PC-3 (cell line): ENCODE data around the gene TBXAS1. TPM values are rescaled to one million over a fixed set of nuclear protein-coding genes. Genes with fewer than 3 reads are reported as not detected.
A peak's percentile ranks its signal among the peaks of the same experiment; 100 is the strongest.

Source experiments
- ATAC-seq: fragments of 200-7000 bp; cut with Tn5 transposase; 2 replicates; pipeline ENCODE4 v1.9.1; 2020; ENCODE audit warnings: mild to moderate bottlenecking, moderate library complexity
- BruUV-seq: library from RNA; stranded (reverse); fragments of 400-500 nt; replicated peaks from 2 replicates; lab custom pipeline; 2021; lab: Mats Ljungman, UMichigan
- CTCF ChIA-PET: fragments of 300-600 bp; sonication (Branson Sonifier 250); formaldehyde crosslinking; loops from one replicate; lab custom pipeline; 2022; ENCODE audit warnings: antibody characterized with exemption; lab: Charles Lee
- POLR2A ChIA-PET: fragments of 300-600 bp; sonication (Branson Sonifier 250); formaldehyde crosslinking; loops from one replicate; lab custom pipeline; 2022; ENCODE audit warnings: antibody characterized with exemption; ENCODE audit not compliant: unreplicated experiment; lab: Charles Lee
- DNase-seq: peaks from one replicate; pipeline ENCODE4 v3.0.0-alpha.2; 2015
- H2AFZ ChIP-seq: fragments of 300-600 bp; sonication (generic); 2 replicates; pipeline ENCODE4 v1.6.0; 2016; ENCODE audit warnings: antibody characterized with exemption, low read length
- H3F3A ChIP-seq: fragments of 300-600 bp; sonication (generic); one replicate; pipeline ENCODE4 v1.6.0; 2017; ENCODE audit warnings: antibody characterized with exemption, low read length, control low read depth, mild to moderate bottlenecking; ENCODE audit not compliant: unreplicated experiment
- H3K27ac ChIP-seq: fragments of 300-600 bp; sonication (generic); 2 replicates; pipeline ENCODE4 v1.5.1; 2016; ENCODE audit warnings: mild to moderate bottlenecking, low read length
- H3K27me3 ChIP-seq: fragments of 300-600 bp; sonication (generic); 2 replicates; pipeline ENCODE4 v1.6.1; 2016; ENCODE audit warnings: low read length, mixed read lengths
- H3K36me3 ChIP-seq: fragments of 300-600 bp; sonication (generic); 2 replicates; pipeline ENCODE4 v1.6.1; 2016; ENCODE audit warnings: low read depth, mixed run types, low read length, mixed read lengths
- H3K4me1 ChIP-seq: fragments of 300-600 bp; sonication (generic); 2 replicates; pipeline ENCODE4 v1.5.1; 2016; ENCODE audit warnings: low read length; ENCODE audit not compliant: insufficient read depth
- H3K4me2 ChIP-seq: fragments of 300-600 bp; sonication (generic); 2 replicates; pipeline ENCODE4 v1.6.0; 2016; ENCODE audit warnings: low read length
- H3K4me3 ChIP-seq: fragments of 300-600 bp; sonication (generic); 2 replicates; pipeline ENCODE4 v1.5.1; 2016; ENCODE audit warnings: mild to moderate bottlenecking, low read length, mixed read lengths
- H3K79me2 ChIP-seq: fragments of 300-600 bp; sonication (generic); 2 replicates; pipeline ENCODE4 v1.6.1; 2017; ENCODE audit warnings: low read length, mixed read lengths
- H3K9ac ChIP-seq: fragments of 300-600 bp; sonication (generic); 2 replicates; pipeline ENCODE4 v1.6.0; 2016; ENCODE audit warnings: mild to moderate bottlenecking, low read length
- H3K9me2 ChIP-seq: fragments of 300-600 bp; sonication (generic); replicated peaks from 2 replicates; pipeline ENCODE4 v1.6.1; 2016; ENCODE audit warnings: mixed run types, low read length, mixed read lengths
- H3K9me3 ChIP-seq: fragments of 300-600 bp; sonication (generic); 2 replicates; pipeline ENCODE4 v1.6.1; 2016; ENCODE audit warnings: low read length, mixed read lengths
- H4K20me1 ChIP-seq: fragments of 300-600 bp; sonication (generic); 2 replicates; pipeline ENCODE4 v1.6.1; 2016; ENCODE audit warnings: low read length, mixed read lengths
- EZH2 ChIP-seq: fragments of 300-600 bp; sonication (generic); IDR thresholded peaks from one replicate; pipeline ENCODE4 v1.6.1; 2017; ENCODE audit warnings: antibody characterized with exemption, mild to moderate bottlenecking, low read length; ENCODE audit not compliant: unreplicated experiment
- EZH2phosphoT487 ChIP-seq: fragments of 300-600 bp; sonication (generic); IDR thresholded peaks from 2 replicates; pipeline ENCODE4 v1.6.1; 2018; ENCODE audit warnings: mild to moderate bottlenecking, antibody characterized with exemption, low read length, borderline replicate concordance
- intact Hi-C: fragments of 100-400 bp; cut with micrococcal nuclease; formaldehyde crosslinking; loops from 2 replicates; pipeline ENCODE4 v1.9.0; 2023
- total RNA-seq: library from RNA; depleted of rRNA; stranded (reverse); fragments of >200 nt; gene quantifications from 2 replicates; pipeline ENCODE4 v1.2.3, GENCODE V29; 2014
- TF ChIP-seq, protein P1 (sequence below): fragments of 300-600 bp; sonication (generic); conservative IDR thresholded peaks from 2 replicates; pipeline ENCODE4 v1.5.1; 2017; ENCODE audit warnings: antibody characterized with exemption, low read depth, mild to moderate bottlenecking, low read length

Gene TBXAS1
- total RNA-seq, 1 experiment from 2014 or later, result 21.8 TPM

DNA sequence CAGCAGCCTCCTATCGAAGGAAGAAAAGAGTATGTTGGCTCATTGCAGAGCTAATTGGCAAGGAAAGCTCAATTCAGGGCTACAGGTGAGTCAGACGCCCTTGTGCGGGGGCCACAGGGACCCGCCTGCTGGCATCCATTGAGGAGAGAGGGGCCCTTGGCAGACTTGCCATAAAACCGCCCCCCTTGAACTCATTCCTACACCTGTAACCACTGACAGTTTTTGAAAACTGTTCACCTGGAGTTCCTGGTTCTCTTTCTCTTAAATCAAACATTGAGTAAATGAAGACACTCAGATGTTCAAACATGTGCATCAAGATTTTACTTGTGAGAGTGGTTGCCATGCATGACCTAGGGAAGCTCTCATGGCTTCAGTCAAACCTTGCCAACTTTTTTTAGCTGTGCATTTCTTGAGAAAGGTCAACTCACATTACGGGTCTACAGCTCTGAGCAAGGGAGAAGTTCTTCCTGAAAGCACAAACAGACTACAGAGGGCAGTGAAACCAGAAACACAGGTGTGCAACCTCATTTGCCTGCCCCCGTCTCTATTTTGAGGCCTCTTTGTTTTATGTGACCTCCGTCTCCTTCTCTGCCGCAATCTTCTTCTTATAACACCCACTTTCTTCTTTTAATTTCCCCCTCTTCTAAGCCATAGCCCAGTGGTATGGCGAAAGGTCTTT lies 87.8 kb downstream of the TBXAS1 start:
- ChIA-PET POLR2A (interaction anchor here (1.1 kb wide), 1 partner anchor 82 kb away, joined by 3 read pairs; no protein-coding TSS in a partner anchor), CTCF (interaction anchor here (0.5 to 1.2 kb wide), 2 partner anchors 19 to 146 kb away, joined by 3 to 6 read pairs; no protein-coding TSS in a partner anchor)
- Histone ChIP-seq H3K27ac (peak overlapping the region; percentile 96), H2AFZ (peak overlapping the region; percentile 37; the same call in 1 of the 2 replicates), H3F3A (peaks cover 11% of the 10 kb centered on the region), H3K9me3 (no peaks in the 10 kb centered on the region), H3K79me2 (no peaks in the 10 kb centered on the region), H3K27me3 (no peaks in the 10 kb centered on the region), H3K36me3 (no peaks in the 10 kb centered on the region), H3K9me2 (no peaks in the 10 kb centered on the region), H3K9ac (peak overlapping the region; percentile 50), H3K4me3 (peak overlapping the region; percentile 17; the same call in 1 of the 2 replicates), H4K20me1 (no peaks in the 10 kb centered on the region), H3K4me2 (peak overlapping the region; percentile 41), H3K4me1 (peaks cover 42% of the 10 kb centered on the region)
- TF ChIP-seq EZH2phosphoT487 (no peak), EZH2 (no peak)
- TF ChIP-seq, protein P1, sequence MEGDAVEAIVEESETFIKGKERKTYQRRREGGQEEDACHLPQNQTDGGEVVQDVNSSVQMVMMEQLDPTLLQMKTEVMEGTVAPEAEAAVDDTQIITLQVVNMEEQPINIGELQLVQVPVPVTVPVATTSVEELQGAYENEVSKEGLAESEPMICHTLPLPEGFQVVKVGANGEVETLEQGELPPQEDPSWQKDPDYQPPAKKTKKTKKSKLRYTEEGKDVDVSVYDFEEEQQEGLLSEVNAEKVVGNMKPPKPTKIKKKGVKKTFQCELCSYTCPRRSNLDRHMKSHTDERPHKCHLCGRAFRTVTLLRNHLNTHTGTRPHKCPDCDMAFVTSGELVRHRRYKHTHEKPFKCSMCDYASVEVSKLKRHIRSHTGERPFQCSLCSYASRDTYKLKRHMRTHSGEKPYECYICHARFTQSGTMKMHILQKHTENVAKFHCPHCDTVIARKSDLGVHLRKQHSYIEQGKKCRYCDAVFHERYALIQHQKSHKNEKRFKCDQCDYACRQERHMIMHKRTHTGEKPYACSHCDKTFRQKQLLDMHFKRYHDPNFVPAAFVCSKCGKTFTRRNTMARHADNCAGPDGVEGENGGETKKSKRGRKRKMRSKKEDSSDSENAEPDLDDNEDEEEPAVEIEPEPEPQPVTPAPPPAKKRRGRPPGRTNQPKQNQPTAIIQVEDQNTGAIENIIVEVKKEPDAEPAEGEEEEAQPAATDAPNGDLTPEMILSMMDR, result no peak
- no TSS peak for BruUV-seq
- intact Hi-C loops, result loop anchor here (1.0 to 5.0 kb wide), 5 partner anchors 34 to 245 kb away; partner anchors contain the start of gene TBXAS1
- ATAC-seq, result peak; percentile 32
- DNase-seq, result peak; percentile 67

DNA sequence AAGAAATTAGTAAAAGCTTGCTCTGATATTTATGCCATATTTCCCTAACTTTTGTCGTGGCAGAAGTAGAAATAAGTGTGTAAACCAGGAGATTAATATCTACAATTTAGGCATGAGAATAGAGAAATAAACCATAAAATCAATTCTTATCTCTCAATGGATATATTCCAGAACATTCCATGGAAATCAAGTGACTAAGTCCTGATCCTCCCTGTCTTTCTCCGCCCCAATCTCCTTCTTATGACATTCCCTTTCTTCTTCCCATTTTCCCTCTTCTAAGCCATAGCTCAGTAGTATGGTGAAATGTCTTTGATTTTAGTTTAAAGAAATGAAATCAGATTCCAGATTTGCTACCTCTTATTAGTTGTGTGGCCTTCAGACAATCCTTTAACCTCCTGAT lies 88.8 kb downstream of the TBXAS1 start:
- ChIA-PET CTCF (no interaction called here), POLR2A (interaction anchor here (0.6 kb wide), 1 partner anchor 9 kb away, joined by 6 read pairs; no protein-coding TSS in a partner anchor)
- ATAC-seq (no peak), DNase-seq (no peak)
- Histone ChIP-seq H3F3A (peaks cover 11% of the 10 kb centered on the region), H3K4me1 (peaks cover 42% of the 10 kb centered on the region), H3K9ac (no peak overlapping the region), H3K27me3 (no peaks in the 10 kb centered on the region), H4K20me1 (no peaks in the 10 kb centered on the region), H3K36me3 (no peaks in the 10 kb centered on the region), H3K9me2 (no peaks in the 10 kb centered on the region), H3K4me3 (no peak overlapping the region), H3K9me3 (no peaks in the 10 kb centered on the region), H2AFZ (no peak overlapping the region), H3K79me2 (no peaks in the 10 kb centered on the region), H3K27ac (peak overlapping the region; percentile 96), H3K4me2 (no peak overlapping the region)
- TF ChIP-seq, protein P1, result no peak
- TF ChIP-seq EZH2phosphoT487 (no peak), EZH2 (no peak)
- intact Hi-C loops, result loop anchor here (2.0 to 5.0 kb wide), 4 partner anchors 85 to 246 kb away; partner anchors contain the start of gene TBXAS1
- BruUV-seq, result no TSS peak

GRCh38 chr7:139918480-139918879 lies 89.4 kb downstream of the TBXAS1 start:
- intact Hi-C loops, result loop anchor here (5.0 kb wide), 1 partner anchor 246 kb away; no protein-coding TSS in a partner anchor
- Histone ChIP-seq H3K9me2 (no peaks in the 10 kb centered on the region), H3F3A (peaks cover 11% of the 10 kb centered on the region), H3K4me1 (peaks cover 42% of the 10 kb centered on the region), H3K36me3 (no peaks in the 10 kb centered on the region), H3K27ac (no peak overlapping the region), H2AFZ (no peak overlapping the region), H3K9me3 (no peaks in the 10 kb centered on the region), H3K4me3 (no peak overlapping the region), H3K9ac (no peak overlapping the region), H3K79me2 (no peaks in the 10 kb centered on the region), H3K4me2 (no peak overlapping the region), H4K20me1 (no peaks in the 10 kb centered on the region), H3K27me3 (no peaks in the 10 kb centered on the region)
- TF ChIP-seq, protein P1, result no peak
- no peak for TF ChIP-seq EZH2
- no peak for TF ChIP-seq EZH2phosphoT487
- ChIA-PET CTCF (no interaction called here), POLR2A (no interaction called here)
- BruUV-seq, result no TSS peak
- no peak for DNase-seq
- no peak for ATAC-seq
